PC-3 (cell line): Measurements from ENCODE around the gene GTPBP8.

Experiments used
- CTCF ChIP-seq: fragments of 300-600 bp; sonication (generic); conservative IDR thresholded peaks from 2 replicates; pipeline ENCODE4 v1.5.1; 2017; ENCODE audit warnings: antibody characterized with exemption, low read depth, mild to moderate bottlenecking, low read length
- EZH2 ChIP-seq: fragments of 300-600 bp; sonication (generic); IDR thresholded peaks from one replicate; pipeline ENCODE4 v1.6.1; 2017; ENCODE audit warnings: antibody characterized with exemption, mild to moderate bottlenecking, low read length; ENCODE audit not compliant: unreplicated experiment
- EZH2phosphoT487 ChIP-seq: fragments of 300-600 bp; sonication (generic); IDR thresholded peaks from 2 replicates; pipeline ENCODE4 v1.6.1; 2018; ENCODE audit warnings: mild to moderate bottlenecking, antibody characterized with exemption, low read length, borderline replicate concordance

GRCh38 chr3:112995800-112996199 is 5.0 kb downstream of the GTPBP8 start:
- TF ChIP-seq CTCF = no peak
- TF ChIP-seq EZH2 = no peak
- no peak for TF ChIP-seq EZH2phosphoT487
